Measurements from ENCODE around the gene CCDC78. TPM values are rescaled to one million over a fixed set of nuclear protein-coding genes. Genes with fewer than 3 reads are reported as not detected.

The CCDC78 gene
- total RNA-seq, 2 experiments from 2014 or later: 1.2 to 2.7 TPM

DNA sequence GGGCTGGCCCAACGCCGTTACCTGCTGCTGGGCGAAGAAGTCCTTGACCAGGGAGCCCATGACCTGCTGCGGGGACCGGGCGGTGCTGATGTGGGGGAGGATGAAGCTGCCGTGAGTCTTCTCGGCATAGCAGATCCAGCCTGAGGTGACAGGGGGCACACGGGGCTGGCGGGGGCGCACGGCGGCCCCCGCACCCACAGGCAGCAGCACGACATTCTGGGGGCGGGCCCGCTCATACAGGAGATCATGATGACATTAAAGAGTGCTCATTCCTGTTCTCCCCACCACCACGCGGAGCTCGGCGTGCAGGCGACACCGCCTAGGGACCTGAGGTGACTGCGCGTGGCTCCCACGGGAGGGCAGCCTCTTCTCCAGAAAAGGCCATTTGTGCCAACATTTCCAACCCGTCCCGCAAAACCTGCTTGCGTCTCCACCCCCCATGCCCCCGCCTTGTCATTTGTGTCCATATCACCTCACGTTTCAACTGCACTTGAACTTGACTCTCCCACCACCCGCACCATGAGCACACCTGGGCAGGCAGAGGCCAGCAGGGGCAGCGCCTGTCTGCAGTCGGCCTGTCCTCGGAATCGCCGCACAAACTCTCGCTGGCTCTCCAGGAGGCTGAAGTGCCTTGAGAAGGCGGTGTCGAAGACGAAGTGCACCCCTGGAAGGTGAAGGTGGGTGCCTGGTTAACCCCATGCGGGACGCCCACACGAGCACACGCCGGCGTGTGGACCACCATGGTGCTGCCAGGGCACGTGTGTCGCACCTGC, 8.2 kb upstream of the CCDC78 start:
- DNase-seq (peak in 1 of 14 experiments; percentile 15), ATAC-seq (ENCODE audit: poor library complexity) (no peak)
- intact Hi-C loops (cut with DNase I, micrococcal nuclease): no loop called here
- Mint-ChIP-seq H3K4me3 (no peak overlapping the region), H3K27ac (no peak overlapping the region), H3K36me3 (ENCODE audit: low read depth) (peaks cover 33% of the 10 kb centered on the region), H3K27me3 (no peaks in the 10 kb centered on the region), H3K4me1 (ENCODE audit: low read depth) (no peaks in the 10 kb centered on the region), H3K9me3 (no peaks in the 10 kb centered on the region)
- TF ChIP-seq, protein P1, sequence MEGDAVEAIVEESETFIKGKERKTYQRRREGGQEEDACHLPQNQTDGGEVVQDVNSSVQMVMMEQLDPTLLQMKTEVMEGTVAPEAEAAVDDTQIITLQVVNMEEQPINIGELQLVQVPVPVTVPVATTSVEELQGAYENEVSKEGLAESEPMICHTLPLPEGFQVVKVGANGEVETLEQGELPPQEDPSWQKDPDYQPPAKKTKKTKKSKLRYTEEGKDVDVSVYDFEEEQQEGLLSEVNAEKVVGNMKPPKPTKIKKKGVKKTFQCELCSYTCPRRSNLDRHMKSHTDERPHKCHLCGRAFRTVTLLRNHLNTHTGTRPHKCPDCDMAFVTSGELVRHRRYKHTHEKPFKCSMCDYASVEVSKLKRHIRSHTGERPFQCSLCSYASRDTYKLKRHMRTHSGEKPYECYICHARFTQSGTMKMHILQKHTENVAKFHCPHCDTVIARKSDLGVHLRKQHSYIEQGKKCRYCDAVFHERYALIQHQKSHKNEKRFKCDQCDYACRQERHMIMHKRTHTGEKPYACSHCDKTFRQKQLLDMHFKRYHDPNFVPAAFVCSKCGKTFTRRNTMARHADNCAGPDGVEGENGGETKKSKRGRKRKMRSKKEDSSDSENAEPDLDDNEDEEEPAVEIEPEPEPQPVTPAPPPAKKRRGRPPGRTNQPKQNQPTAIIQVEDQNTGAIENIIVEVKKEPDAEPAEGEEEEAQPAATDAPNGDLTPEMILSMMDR (IDR thresholded peaks at IDR 0.05): no peak
- POLR2A ChIA-PET: no interaction called here
- Histone ChIP-seq H3K4me3 (ENCODE audit: low read length) (no peak overlapping the region), H3K27me3 (ENCODE audit: control insufficient read depth in 1 of 2, insufficient read depth in 2 of 2, low read length in 2 of 2) (no peaks in the 10 kb centered on the region), H3K9me3 (ENCODE audit: control insufficient read depth in 1 of 2, insufficient read depth in 1 of 2, low read length in 2 of 2) (no peaks in the 10 kb centered on the region), H3K27ac (ENCODE audit: low read depth in 1 of 2, low read length in 2 of 2) (no peak overlapping the region), H3K4me1 (ENCODE audit: insufficient read depth, low read length) (peaks cover under 1% of the 10 kb centered on the region), H3K36me3 (ENCODE audit: insufficient read depth, low read length) (peaks cover 51% of the 10 kb centered on the region)
- CTCF ChIA-PET: no interaction called here

DNA sequence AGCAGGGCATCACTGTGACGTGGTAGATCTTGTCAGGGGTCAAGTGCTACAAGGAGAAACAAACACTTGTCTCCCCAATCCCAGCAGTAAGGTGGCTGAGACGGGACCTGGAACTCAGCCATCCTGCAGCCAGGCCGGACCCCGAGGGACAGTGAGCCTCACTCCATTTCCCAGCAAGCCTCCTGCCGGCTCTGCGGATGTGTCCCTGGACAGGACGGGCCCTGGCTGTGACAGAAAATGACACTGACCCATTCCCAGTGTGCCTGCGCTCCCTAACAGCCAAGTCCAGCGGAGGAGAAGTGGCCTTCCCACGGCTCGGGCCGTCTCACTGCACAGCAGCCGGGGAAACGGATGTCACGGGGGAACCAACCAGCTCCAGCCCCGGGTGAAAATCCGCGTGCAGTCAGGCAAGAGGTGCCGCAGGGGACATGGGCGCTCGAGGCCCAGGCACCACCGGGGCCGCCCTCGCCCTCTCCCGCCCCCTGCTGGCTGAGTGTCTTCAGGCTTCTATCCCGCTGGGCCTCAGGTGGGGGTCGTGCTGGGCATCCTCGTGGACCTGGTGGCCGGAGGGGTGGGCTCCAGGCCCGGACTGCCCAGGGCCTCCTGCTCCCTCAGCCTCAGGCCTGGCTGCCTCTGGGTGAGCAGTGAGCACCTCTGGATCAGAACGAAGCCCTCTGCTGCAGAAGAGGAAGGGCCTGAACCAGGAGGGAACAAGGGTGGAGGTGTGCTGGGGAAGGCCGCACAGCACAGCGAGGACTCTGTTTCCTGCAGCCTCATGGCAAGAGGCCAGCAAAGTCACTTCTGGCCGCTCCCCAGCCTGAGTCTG, 7.4 kb upstream of the CCDC78 start:
- intact Hi-C loops (cut with DNase I, micrococcal nuclease): no loop called here
- H3K27me3 Mint-ChIP-seq: no peaks in the 10 kb centered on the region

DNA sequence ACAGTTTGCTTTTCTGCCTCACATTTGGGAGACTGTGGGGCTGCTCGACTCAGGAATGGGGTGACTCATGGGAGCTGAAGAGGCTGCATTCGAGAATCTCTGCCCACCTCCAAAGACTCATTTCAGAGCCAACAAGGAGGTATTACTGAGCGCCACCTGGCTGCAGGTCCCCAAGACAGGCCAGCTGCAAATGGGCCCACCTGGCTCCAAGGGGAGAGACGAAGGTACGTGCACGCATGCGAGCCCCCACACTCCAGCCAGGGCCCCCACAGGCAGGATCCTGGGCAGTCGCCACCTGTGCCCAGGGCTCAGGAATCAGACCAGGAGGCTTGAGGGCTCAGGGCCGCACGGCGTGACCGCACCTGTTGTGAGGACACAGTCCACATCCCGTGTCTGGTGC, 6.7 kb upstream of the CCDC78 start:
- Histone ChIP-seq H3K4me1 (ENCODE audit: insufficient read depth, low read length) (peaks cover 5% of the 10 kb centered on the region), H3K27me3 (ENCODE audit: control insufficient read depth in 1 of 2, insufficient read depth in 2 of 2, low read length in 2 of 2) (no peaks in the 10 kb centered on the region), H3K36me3 (ENCODE audit: insufficient read depth, low read length) (peaks cover 46% of the 10 kb centered on the region), H3K4me3 (ENCODE audit: low read length) (no peak overlapping the region), H3K9me3 (ENCODE audit: control insufficient read depth in 1 of 2, insufficient read depth in 1 of 2, low read length in 2 of 2) (no peaks in the 10 kb centered on the region), H3K27ac (ENCODE audit: low read depth in 1 of 2, low read length in 2 of 2) (no peak overlapping the region)
- Mint-ChIP-seq H3K4me1 (ENCODE audit: low read depth) (no peaks in the 10 kb centered on the region), H3K9me3 (no peaks in the 10 kb centered on the region), H3K36me3 (ENCODE audit: low read depth) (peaks cover 31% of the 10 kb centered on the region), H3K27me3 (no peaks in the 10 kb centered on the region), H3K4me3 (no peak overlapping the region), H3K27ac (no peak overlapping the region)
- DNase-seq (peak in 1 of 14 experiments; percentile 29), ATAC-seq (ENCODE audit: poor library complexity) (no peak)
- intact Hi-C loops (cut with DNase I, micrococcal nuclease): no loop called here
- CTCF ChIA-PET: interaction anchor here (0.6 to 1.1 kb wide), 2 partner anchors 11 to 17 kb away, joined by 3 read pairs; no protein-coding TSS in a partner anchor
- TF ChIP-seq, protein P1 (IDR thresholded peaks at IDR 0.05): no peak
- POLR2A ChIA-PET: interaction anchor here (1.0 kb wide), 1 partner anchor 9 kb away, joined by 3 read pairs; no protein-coding TSS in a partner anchor

More for the DNA sequence above, 7.4 kb upstream of the CCDC78 start:
- DNase-seq (peak in 9 of 14 experiments; percentile 16 to 63 (median 40)), ATAC-seq (ENCODE audit: poor library complexity) (peak; percentile 48)
- Mint-ChIP-seq H3K36me3 (ENCODE audit: low read depth) (peaks cover 33% of the 10 kb centered on the region), H3K4me3 (no peak overlapping the region), H3K9me3 (no peaks in the 10 kb centered on the region), H3K4me1 (ENCODE audit: low read depth) (no peaks in the 10 kb centered on the region), H3K27ac (no peak overlapping the region)
- ChIA-PET CTCF (interaction anchor here (0.6 to 1.1 kb wide), 2 partner anchors 11 to 18 kb away, joined by 3 read pairs; no protein-coding TSS in a partner anchor), POLR2A (interaction anchor here (1.0 kb wide), 1 partner anchor 9 kb away, joined by 3 read pairs; no protein-coding TSS in a partner anchor)
- peaks cover 1% of the 10 kb centered on the region for H3K4me1 ChIP-seq (ENCODE audit: insufficient read depth, low read length)
- no peaks in the 10 kb centered on the region for H3K9me3 ChIP-seq (ENCODE audit: control insufficient read depth in 1 of 2, insufficient read depth in 1 of 2, low read length in 2 of 2)
- no peak overlapping the region for H3K4me3 ChIP-seq (ENCODE audit: low read length)
- peaks cover 48% of the 10 kb centered on the region for H3K36me3 ChIP-seq (ENCODE audit: insufficient read depth, low read length)
- no peaks in the 10 kb centered on the region for H3K27me3 ChIP-seq (ENCODE audit: control insufficient read depth in 1 of 2, insufficient read depth in 2 of 2, low read length in 2 of 2)
- TF ChIP-seq, protein P1 (IDR thresholded peaks at IDR 0.05): peak; percentile 18
- H3K27ac ChIP-seq (ENCODE audit: low read depth in 1 of 2, low read length in 2 of 2): no peak overlapping the region
